ENCODE data around the gene ANKRD18A. TPM values are rescaled to one million over a fixed set of nuclear protein-coding genes. Genes with fewer than 3 reads are reported as not detected.

The ANKRD18A gene
- total and polyA plus RNA-seq, 2 of the 13 experiments (the other 11 are each of a cell fraction or from before 2014, with no cell fraction given) = 5.9 to 7.6 TPM

DNA sequence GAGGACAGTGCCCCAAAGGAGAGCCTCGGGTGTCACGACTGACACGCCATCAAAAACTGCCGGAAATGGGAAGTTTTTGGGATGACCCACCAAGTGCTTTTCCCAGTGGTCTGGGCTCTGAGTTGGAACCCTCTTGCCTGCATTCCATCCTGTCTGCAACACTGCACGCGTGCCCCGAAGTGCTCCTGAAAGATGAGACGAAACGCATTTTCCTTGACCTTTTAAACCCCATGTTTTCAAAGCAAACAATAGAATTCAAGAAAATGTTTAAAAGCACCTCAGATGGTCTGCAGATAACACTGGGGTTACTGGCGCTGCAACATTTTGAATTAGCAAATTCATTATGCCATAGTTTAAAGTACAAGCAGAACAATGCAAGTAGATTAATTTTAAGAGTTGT is 92.9 kb downstream of the ANKRD18A start (continued):
- TF ChIP-seq, protein P1, sequence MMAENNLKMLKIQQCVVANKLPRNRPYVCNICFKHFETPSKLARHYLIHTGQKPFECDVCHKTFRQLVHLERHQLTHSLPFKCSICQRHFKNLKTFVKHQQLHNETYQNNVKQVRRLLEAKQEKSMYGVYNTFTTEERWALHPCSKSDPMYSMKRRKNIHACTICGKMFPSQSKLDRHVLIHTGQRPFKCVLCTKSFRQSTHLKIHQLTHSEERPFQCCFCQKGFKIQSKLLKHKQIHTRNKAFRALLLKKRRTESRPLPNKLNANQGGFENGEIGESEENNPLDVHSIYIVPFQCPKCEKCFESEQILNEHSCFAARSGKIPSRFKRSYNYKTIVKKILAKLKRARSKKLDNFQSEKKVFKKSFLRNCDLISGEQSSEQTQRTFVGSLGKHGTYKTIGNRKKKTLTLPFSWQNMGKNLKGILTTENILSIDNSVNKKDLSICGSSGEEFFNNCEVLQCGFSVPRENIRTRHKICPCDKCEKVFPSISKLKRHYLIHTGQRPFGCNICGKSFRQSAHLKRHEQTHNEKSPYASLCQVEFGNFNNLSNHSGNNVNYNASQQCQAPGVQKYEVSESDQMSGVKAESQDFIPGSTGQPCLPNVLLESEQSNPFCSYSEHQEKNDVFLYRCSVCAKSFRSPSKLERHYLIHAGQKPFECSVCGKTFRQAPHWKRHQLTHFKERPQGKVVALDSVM (CRISPR knock-in tag; IDR thresholded peaks at IDR 0.05) = no peak
- TF ChIP-seq SIX4 (CRISPR knock-in tag; IDR thresholded peaks at IDR 0.05) (peak; percentile 97), SALL1 (CRISPR knock-in tag; IDR thresholded peaks at IDR 0.05) (peak; percentile 43), ZNF326 (CRISPR knock-in tag; IDR thresholded peaks at IDR 0.05; ENCODE audit: borderline replicate concordance) (no peak), ZNF260 (CRISPR knock-in tag; IDR thresholded peaks at IDR 0.05; ENCODE audit: borderline replicate concordance, low read depth) (no peak), HDAC2 (CRISPR knock-in tag; IDR thresholded peaks at IDR 0.05) (0 out of 2 replicates have a peak, but pooled peaks have one; percentile 18), ZFP41 (CRISPR knock-in tag; IDR thresholded peaks at IDR 0.05; ENCODE audit: borderline replicate concordance) (no peak), RXRA (CRISPR knock-in tag; IDR thresholded peaks at IDR 0.05) (peak; percentile 74; the same call in 1 of the 2 replicates), NRL (CRISPR knock-in tag; IDR thresholded peaks at IDR 0.05; ENCODE audit: borderline replicate concordance) (no peak), BCL6 (CRISPR knock-in tag; IDR thresholded peaks at IDR 0.05) (peak; percentile 72), ZFP36L1 (CRISPR knock-in tag; IDR thresholded peaks at IDR 0.05) (no peak), ISL2 (CRISPR knock-in tag; IDR thresholded peaks at IDR 0.05) (peak; percentile 49; the same call in 1 of the 2 replicates), EP300 (IDR thresholded peaks at IDR 0.05; ENCODE audit: low read depth in 2 of 2, low read length in 2 of 2) (peak in 1 of 2 experiments; percentile 44; a peak in 1 of 4 replicates), EP300 (CRISPR knock-in tag; IDR thresholded peaks at IDR 0.05; ENCODE audit: borderline replicate concordance) (no peak), THAP11 (CRISPR knock-in tag; IDR thresholded peaks at IDR 0.05) (no peak), FOXP1 (IDR thresholded peaks at IDR 0.05) (no peak), FOXP1 (CRISPR knock-in tag; IDR thresholded peaks at IDR 0.05) (peak; percentile 24; the same call in 1 of the 2 replicates)
- TF ChIP-seq, protein P2, sequence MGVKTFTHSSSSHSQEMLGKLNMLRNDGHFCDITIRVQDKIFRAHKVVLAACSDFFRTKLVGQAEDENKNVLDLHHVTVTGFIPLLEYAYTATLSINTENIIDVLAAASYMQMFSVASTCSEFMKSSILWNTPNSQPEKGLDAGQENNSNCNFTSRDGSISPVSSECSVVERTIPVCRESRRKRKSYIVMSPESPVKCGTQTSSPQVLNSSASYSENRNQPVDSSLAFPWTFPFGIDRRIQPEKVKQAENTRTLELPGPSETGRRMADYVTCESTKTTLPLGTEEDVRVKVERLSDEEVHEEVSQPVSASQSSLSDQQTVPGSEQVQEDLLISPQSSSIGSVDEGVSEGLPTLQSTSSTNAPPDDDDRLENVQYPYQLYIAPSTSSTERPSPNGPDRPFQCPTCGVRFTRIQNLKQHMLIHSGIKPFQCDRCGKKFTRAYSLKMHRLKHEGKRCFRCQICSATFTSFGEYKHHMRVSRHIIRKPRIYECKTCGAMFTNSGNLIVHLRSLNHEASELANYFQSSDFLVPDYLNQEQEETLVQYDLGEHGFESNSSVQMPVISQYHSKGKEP (CRISPR knock-in tag; IDR thresholded peaks at IDR 0.05) = no peak
- TF ChIP-seq, protein P3, sequence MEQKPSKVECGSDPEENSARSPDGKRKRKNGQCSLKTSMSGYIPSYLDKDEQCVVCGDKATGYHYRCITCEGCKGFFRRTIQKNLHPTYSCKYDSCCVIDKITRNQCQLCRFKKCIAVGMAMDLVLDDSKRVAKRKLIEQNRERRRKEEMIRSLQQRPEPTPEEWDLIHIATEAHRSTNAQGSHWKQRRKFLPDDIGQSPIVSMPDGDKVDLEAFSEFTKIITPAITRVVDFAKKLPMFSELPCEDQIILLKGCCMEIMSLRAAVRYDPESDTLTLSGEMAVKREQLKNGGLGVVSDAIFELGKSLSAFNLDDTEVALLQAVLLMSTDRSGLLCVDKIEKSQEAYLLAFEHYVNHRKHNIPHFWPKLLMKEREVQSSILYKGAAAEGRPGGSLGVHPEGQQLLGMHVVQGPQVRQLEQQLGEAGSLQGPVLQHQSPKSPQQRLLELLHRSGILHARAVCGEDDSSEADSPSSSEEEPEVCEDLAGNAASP (CRISPR knock-in tag; IDR thresholded peaks at IDR 0.05; ENCODE audit: borderline replicate concordance) = peak; percentile 92; the same call in 1 of the 2 replicates
- TF ChIP-seq, protein P4, sequence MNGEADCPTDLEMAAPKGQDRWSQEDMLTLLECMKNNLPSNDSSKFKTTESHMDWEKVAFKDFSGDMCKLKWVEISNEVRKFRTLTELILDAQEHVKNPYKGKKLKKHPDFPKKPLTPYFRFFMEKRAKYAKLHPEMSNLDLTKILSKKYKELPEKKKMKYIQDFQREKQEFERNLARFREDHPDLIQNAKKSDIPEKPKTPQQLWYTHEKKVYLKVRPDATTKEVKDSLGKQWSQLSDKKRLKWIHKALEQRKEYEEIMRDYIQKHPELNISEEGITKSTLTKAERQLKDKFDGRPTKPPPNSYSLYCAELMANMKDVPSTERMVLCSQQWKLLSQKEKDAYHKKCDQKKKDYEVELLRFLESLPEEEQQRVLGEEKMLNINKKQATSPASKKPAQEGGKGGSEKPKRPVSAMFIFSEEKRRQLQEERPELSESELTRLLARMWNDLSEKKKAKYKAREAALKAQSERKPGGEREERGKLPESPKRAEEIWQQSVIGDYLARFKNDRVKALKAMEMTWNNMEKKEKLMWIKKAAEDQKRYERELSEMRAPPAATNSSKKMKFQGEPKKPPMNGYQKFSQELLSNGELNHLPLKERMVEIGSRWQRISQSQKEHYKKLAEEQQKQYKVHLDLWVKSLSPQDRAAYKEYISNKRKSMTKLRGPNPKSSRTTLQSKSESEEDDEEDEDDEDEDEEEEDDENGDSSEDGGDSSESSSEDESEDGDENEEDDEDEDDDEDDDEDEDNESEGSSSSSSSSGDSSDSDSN (CRISPR knock-in tag; IDR thresholded peaks at IDR 0.05) = no peak
- TF ChIP-seq, protein P5, sequence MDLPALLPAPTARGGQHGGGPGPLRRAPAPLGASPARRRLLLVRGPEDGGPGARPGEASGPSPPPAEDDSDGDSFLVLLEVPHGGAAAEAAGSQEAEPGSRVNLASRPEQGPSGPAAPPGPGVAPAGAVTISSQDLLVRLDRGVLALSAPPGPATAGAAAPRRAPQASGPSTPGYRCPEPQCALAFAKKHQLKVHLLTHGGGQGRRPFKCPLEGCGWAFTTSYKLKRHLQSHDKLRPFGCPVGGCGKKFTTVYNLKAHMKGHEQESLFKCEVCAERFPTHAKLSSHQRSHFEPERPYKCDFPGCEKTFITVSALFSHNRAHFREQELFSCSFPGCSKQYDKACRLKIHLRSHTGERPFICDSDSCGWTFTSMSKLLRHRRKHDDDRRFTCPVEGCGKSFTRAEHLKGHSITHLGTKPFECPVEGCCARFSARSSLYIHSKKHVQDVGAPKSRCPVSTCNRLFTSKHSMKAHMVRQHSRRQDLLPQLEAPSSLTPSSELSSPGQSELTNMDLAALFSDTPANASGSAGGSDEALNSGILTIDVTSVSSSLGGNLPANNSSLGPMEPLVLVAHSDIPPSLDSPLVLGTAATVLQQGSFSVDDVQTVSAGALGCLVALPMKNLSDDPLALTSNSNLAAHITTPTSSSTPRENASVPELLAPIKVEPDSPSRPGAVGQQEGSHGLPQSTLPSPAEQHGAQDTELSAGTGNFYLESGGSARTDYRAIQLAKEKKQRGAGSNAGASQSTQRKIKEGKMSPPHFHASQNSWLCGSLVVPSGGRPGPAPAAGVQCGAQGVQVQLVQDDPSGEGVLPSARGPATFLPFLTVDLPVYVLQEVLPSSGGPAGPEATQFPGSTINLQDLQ (CRISPR knock-in tag; IDR thresholded peaks at IDR 0.05) = no peak
